GM18499 (cell line): Measurements from ENCODE around the gene KLHL35.
"Not testable (repeated sequence)": the region's sequence is repeated elsewhere in the genome, so short reads cannot be mapped to it uniquely, and the experiment has no call there.

Source experiments
- ATAC-seq: cut with Tn5 transposase; IDR thresholded peaks from one replicate; pipeline ENCODE4 v1.9.1; 2021; ENCODE audit warnings: moderate number of reproducible peaks; ENCODE audit not compliant: insufficient read depth, unreplicated experiment

The KLHL35 gene

DNA sequence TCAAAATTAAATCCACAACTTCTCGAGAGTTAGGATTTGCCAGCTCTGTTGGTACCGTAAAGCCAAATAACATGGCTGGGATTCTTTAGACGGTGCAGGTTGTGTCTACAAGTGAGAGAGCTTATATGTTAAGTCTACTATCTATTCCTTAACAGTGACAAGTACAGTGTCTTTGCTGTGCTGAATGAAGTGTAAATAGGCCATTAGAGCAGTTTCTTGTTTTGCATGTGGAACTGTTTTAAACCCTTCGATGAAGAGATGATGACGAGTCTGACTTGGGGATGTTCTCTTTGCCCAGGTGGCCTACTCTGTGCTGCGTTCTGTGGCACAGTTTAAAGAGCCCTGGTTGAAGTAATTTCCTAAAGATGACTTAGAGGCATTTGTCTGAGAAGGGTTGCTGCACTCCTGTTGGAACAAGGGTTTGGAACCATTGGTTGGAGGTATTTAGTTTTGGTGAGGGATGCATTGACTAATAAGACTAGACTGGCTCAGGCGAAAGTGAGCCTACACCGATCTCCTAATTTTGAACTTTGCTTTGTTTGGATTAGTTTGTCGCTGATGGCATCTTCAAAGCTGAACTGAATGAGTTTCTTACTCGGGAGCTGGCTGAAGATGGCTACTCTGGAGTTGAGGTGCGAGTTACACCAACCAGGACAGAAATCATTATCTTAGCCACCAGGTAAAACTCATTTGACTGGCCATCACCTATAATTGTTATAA lies 32.7 kb downstream of the KLHL35 start:
- no peak for ATAC-seq

DNA sequence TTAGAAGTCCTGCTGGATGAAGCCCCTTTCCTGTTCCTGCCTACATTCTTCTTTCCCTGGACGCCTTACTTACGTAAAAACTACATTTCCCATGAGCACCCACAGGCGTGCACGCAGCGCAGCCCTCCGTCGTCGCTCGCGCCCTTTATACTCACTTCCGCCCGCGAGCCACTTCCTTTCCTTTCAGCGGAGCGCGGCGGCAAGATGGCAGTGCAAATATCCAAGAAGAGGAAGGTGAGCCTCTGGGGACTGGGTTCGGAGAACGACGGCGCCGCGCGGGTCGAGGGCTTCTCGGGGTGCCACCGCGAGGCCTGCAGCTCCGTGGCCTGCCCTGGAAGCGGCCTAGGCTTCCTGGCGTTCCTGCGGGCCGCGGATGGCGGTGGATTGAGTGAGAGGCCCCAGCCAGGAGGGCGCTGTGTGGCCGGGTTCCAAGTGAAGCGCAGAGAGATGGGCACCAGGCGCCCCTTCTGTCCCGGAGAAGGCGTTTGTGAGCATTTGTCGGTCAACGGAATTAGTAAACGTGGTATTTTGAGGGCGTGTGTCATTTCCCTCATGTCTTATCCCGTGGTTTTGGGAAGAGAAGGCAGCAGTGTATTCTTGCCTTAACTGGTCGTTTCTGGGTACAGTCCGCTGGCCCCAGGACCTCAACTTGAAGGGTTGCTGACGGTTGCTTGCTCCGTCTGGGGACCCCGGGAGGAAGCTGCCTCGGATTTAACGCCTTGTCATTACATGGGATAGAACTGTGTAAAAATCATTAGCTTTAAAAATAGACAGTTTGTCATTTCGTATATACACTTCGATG lies 33.5 kb downstream of the KLHL35 start, which contains the start of gene RPS3:
Gene RPS3 (plus strand): TSS at position 175 of the 802 bp plus-strand sequence. CDS start 30 bp downstream, at position 205.
- peak; percentile 72 for ATAC-seq

GRCh38 chr11:75398906-75399305 lies 34.1 kb downstream of the KLHL35 start:
- ATAC-seq, result no peak

GRCh38 chr11:75394085-75394840 lies 38.7 kb downstream of the KLHL35 start:
- ATAC-seq, result no peak

- ATAC-seq, result no peak
These were observed 43.1 kb downstream of the KLHL35 start for GRCh38 chr11:75389925-75390324.

GRCh38 chr11:75389276-75389605 lies 43.8 kb downstream of the KLHL35 start:
- ATAC-seq, result no peak

- ATAC-seq, result no peak
These were observed 44.4 kb downstream of the KLHL35 start for GRCh38 chr11:75388386-75389275.

DNA sequence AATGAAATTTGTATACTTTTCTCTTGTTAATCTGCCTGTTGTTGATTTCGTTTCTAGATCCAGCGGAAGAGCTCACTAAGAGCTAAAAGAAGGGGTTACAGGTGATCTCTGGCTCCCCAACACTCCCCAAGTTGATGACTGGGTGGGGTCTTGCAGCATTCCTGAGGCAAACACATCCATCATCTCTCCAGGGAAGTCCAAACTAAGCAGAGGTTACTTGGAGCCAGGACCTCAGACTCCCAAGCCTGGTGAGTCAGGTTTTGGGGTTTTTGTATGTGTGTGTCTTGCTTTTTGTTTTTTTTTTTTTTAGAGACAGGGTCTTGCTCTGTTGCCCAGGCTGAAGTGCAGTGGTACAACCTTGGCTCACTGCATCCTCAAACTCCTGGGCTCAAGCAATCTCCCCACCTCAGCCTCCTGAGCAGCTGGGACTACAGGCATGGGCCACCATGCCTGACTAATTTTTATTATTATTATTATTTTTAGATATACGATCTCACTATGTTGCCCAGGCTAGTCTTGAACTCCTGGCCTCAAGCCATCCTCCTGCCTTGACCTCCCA lies 45.2 kb downstream of the KLHL35 start:
- ATAC-seq, result no peak

DNA sequence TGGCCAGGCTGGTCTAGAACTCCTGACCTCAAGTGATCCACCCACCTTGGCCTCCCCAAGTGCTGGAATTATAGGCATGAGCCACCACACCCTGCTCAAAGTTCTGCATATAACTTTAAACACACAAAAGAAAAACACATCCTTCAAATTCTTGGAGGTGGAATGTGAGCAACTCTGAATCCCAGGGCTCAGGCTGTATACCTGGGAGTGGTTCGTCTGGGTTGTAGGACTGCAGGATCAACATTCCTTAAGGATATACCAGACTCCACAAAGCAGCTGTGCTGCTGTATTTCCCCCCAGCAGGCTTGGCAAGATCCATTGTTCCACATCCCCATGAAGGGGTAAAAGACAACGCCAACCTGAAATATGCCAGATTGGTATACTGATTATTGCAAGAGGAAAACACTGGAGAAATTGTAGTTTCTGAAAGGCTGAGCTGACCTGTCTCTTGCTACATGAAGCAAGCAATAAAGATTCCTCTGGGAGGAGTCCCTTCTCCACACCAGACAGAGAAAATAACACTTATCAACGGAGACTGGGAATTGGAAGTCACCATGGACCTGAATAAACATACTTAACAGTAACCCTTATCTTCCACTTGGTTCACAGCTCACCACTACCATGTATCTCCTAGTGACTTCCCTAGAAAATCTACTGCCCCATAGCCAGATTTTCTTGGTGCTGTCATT lies 45.9 kb downstream of the KLHL35 start:
- no peak for ATAC-seq

- ATAC-seq, result no peak
These were observed 48.4 kb downstream of the KLHL35 start for GRCh38 chr11:75384438-75385080.

DNA sequence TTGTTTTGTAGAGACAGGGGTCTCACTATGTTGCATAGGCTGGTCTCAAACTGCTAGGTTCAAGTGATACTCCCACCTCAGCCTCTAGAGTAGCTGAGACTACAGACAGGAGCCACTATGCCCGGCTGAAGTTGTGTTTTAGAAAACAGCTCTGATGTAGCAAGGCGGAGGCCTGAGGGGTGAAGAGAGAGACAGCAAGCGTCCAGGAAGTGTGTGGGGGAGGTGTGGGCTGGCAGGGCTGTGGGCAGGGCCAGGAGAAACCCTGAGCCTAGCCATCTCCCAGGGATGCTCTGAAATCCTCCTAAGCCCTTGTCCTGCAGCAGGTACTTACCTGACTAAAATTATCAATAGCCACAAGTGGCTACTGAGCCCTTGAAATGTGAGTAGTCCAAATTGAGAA lies 49.8 kb downstream of the KLHL35 start:
- ATAC-seq, result no peak

DNA sequence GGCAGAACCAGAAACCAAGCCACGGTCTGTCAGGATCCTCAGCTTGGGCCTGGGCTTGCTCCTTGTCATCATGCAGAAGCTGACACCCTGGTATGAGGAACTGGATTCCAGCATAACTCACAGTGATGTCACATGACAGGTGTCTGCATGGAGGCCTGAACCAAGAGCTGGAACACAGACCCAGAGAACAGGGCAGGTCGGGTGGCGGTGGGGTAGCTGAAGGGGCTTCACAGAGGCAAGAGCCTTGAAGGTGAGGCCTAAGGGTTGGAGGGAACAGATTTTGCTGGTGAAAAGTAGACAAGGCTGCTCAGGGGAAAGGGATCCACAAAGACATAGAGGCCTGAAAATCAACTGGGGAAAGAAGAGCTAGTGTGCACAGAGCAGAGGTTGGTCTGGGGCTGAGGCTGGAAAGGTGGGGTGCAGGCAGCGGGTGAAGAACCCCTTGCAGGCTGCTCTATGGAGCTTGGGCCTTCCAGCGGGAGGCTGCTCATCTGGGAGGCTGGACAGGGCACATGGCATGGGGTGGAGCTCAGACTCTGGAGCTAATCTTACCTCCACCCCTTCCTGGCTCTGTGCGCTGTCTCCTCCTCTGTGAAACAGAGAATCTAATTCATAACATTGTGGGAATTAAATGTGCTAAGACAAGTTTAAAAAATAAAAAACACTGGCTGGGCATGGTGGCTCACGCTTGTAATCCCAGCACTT lies 52.1 kb downstream of the KLHL35 start:
- ATAC-seq, result no peak

GRCh38 chr11:75380245-75380644 lies 52.8 kb downstream of the KLHL35 start:
- ATAC-seq, result no peak

GRCh38 chr11:75378776-75379175 lies 54.2 kb downstream of the KLHL35 start:
- not testable (repeated sequence) for ATAC-seq

DNA sequence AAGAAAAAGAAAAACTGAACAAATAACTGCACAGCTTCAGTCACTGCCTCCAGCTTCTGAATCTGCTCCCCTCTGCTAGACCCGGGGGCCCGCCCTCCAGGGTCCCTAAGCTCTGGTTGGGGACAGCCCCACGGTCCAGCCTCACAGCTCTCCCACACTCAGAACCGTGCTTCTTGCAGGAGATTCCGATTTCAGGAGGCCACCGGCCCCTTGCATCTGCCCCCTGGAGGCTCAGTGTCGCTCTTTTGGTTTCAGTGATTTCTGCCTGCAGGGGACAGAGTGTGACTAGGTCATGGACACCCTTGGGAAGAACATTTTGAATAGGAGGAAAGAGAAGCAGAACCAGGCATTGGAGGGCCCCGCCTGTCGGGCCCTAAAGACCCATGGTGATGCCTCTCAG lies 56.8 kb downstream of the KLHL35 start:
- ATAC-seq, result no peak

GRCh38 chr11:75375626-75376025 lies 57.4 kb downstream of the KLHL35 start:
- no peak for ATAC-seq

- no peak for ATAC-seq
These were observed 58.4 kb downstream of the KLHL35 start for GRCh38 chr11:75374646-75375045.

GRCh38 chr11:75373201-75373600 lies 59.8 kb downstream of the KLHL35 start:
- no peak for ATAC-seq
